ENCODE measurements around the gene PIK3C2G.
"Not testable (repeated sequence)": the region's sequence is repeated elsewhere in the genome, so short reads cannot be mapped to it uniquely, and the experiment has no call there.

The PIK3C2G gene

DNA sequence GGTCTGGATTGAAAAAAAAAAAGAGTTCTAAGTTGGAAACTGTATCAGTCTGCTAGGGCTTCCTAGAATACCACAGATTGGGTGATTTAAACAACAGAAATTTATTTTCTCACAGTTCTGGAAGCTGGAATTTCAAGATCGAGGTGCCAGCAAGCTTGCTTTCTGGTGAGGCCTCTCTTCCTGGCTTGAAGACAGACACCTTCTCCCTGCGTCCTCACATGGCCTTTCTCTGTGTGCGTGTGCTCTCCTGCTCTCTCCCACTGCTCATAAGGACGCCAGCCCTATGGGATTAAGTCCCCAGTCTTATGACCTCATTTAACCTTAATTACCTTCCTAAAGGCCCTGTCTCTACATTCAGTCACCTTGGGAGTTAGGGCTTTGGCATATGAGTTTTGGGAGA is 215.5 kb downstream of the PIK3C2G start:
- no peak for DNase-seq

DNA sequence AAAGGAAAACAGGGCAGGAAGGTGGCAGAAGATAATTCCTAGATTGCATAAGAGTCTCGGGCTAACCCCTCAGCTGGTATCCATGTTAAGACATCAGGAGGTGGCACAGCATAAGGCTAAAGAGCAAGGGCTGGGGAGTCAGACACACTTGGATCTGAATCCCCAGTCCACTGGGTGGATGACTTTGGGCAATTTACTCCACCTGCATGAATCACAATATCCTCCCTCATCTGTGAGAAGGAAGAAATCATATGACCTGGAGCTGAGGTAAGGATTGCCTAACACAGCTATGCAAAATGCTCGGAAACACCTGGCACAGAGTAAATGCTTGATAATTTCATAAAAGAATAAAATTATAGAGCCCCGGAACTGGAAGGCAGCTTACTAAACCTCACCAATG is 217.9 kb downstream of the PIK3C2G start:
- no peak for DNase-seq

DNA sequence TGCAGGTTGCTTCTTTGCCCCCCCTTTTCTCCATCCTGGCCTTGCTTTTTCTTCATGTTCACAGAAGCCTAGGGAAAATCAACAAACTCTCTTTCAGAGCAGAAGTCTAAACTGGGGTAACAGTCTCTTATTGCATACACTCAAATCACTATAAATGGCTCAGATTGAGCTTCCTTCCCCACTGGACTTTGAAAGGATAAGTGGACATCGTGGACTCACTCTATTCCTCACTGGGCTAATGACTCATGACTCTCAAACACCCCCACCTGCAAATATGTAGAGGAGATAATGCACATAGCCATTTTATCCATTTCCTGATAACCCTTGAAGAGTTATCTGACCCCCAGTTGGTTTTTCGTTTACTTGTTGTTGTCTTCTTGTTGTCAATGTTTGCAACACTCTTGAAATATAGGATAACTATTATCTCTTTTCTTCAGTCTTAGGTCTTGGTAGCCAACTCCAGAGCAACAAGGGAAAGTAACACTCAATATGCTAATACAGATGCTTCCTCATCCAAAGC is 221.3 kb downstream of the PIK3C2G start:
- DNase-seq = no peak

DNA sequence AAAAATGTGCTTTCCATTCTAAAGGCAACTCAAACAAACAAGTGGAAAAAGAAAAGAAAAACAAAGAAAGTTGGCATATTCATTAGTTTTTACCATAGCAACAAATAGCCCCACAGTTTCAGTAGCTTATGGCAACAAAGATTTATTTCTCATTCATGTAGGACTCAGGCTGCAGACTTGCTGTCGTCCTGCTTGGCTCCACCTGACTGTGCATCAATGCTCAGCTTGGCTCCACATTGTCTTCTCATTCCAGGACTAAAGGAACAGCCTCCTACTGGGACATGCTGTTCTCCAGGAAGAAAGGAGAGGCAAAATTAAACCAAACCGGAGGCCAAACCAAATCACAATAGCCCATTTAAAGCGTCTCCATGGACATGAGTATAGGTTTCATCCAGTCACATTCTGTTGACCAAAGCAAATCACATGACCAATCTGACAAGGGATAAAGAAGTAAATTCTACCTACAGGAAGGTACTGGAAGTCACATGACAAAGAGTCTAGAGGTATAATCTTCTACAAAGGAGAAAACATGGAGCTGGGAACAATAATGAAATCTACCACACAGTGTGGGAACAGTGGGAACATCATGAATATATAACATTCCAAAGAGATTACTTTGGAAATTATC is 222.5 kb downstream of the PIK3C2G start:
- no peak for DNase-seq

DNA sequence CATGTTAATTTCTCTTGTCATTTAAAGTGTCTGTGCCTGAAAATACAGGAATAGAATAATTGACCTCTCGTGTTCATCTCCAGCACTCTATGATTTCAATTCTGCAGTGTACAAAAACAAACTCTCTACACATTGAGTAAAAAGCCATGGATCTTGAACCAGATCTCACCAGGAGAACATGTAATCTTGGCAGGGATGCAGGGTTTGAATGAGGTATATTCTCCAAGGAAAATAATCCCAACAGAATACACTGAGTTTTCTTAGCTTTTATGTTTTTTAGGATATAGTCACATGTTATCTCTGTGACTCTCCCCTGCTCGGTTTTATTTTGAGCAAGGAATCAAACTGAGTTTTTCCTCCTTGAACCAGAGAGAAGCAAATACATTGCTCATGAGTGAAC is 224.7 kb downstream of the PIK3C2G start:
- DNase-seq = no peak

DNA sequence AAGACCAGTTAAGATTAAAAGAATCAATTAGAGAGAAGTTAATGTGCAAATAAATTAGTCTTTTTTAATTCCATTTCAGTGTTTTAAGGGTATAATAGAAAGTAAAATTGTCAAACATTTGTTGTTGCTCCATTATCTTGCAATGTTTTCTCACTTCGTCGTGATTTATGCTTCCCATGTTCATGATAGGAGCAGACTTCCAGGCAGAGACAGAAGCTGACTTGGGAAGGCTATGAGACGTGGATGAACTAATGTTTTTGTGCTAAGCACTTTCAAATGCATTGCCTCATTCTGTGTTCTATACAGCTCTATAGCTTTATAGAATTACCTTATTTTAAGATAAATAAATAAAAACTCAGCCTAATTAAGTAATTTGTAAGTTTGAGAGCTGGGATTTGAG is 226.2 kb downstream of the PIK3C2G start:
- DNase-seq = no peak

DNA sequence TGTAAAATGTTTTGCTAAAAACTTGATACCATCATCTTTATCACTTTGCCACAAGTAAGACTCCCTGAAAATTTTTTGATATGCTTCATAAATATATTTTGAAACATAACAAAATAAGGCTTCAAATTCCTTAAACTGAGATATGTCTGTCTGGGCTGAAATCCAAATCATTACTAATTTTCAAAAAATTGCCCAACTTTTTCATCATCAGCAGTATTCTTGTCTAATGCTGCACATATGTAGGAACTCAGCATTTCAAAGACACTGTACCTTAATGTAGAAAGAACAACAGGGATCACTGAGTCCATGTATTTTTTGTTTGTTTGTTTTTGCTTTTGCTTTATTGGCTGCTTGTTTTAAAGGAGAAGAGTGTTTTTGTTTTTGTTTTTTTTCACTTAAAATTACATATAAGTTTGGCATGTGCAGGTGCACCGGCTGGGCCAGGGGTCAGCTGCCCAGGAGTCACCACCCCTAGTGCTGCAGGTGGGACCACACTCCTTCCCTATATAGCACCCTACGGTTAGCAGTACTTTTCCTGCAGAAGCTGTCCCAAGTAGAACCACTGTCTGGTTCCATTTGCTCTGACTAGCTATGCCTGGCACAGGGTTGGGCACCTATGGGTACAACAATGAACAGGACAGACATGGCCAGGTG is 231.2 kb downstream of the PIK3C2G start:
- DNase-seq = no peak

DNA sequence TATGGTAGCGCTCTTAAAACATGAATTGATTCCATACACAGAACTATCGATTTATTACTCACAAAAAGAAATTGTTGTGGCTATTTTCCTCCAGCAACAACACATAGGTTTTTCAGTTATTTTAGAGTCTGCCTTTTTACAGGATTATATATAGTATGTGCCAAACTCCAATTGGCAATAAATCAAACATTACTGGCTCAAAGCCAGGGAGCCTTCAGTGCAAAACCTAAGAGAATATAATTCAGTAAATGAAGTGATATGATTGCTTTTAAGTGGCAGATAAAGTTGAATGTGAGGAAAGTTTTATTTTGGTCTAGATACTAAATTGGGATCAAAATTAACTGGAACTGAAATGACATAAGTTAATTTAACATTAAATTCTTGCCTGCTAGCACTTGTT is 234.8 kb downstream of the PIK3C2G start:
- DNase-seq = no peak

DNA sequence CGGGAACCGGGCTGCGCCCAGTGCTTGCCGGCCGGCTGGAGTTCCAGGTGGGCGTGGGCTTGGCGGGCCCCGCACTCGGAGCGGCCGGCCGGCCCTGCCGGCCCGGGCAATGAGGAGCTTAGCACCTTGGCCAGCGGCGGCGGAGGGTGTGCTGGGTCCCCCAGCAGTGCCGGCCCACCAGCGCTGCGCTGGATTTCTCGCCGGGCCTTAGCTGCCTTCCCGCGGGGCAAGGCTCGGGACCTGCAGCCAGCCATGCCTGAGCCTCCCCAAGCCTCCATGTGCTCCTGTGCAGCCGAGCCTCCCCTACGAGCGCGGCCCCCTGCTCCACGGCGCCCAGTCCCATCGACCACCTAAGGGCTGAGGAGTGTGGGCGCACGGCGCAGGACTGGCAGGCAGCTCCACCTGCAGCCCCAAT is 238.8 kb downstream of the PIK3C2G start:
- DNase-seq = not testable (repeated sequence)

DNA sequence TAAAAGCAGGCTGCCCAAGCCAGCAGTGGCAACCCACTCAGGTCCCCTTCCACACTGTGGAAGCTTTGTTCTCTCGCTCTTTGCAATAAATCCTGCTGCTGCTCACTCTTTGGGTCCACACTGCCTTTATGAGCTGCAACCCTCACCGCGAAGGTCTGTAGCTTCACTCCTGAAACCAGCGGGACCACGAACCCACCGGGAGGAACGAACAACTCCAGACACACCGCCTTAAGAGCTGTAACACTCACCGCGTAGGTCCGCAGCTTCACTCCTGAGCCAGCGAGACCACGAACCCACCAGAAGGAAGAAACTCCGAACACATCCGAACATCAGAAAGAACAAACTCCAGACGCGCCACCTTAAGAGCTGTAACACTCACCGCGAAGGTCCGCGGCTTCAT is 239.4 kb downstream of the PIK3C2G start:
- not testable (repeated sequence) for DNase-seq

DNA sequence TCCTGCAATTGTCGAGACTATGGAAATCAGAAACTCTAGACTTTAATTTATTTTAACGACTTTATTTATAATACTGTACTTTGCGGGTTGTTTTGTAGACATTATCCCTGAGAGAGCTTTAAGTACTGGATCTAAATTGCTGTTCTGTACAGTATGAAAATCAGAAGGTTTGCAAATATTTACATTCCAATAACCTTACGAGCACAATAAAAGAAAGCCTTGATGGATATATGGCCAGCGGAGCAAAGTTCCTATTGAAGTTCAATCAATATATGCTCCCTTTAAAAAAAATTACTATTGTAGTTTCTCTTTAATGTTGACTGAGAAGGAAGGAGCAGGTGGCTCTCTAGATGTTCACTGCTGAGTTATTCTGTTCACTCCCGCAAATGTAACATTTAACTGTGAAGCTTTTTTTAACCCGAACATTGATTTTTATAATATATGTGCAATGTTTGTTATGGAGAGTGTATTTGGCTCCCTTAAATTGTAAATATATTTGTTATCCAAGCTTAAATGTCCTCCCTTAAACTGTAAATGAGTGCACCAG is 241.2 kb downstream of the PIK3C2G start:
- no peak for DNase-seq

DNA sequence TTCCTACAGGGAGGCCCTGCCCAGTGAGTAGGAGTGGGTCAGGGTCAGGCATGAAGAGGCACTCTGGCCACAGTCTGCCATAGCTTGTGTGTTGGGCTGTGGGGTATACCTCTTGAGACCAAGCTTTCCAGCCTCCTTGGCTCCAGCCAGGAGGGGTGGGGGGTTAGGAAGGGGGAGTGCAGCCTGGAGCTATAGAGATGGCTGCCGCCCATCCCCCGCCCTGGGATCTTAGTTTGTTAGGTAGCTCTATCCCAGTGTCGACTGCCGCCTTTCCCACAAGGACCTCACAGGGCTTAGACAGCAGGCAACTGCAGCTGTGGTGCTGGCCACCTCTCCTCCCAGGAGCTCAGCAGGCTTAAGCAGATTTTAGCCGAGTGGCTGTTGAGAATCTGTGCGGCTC is 260.1 kb downstream of the PIK3C2G start:
- no peak for DNase-seq

DNA sequence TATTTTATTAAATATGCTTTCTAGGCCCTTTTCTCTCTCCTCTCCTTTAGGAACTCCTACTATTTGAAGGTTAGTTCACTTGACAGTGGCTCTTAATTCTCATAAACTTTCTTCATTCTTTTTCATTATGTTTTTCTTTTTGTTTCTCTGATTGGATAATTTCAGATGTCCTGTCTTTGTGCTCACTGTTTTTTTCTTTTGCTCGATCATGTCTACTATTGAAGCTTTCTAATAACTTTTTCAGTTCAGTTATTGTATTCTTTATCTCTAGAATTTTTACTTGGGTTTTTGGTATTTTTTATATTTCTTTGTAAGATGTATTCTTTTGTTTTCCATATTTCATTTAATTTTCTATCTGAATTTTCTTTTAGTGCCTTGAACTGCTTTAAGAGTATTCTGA is 261.5 kb downstream of the PIK3C2G start:
- no peak for DNase-seq

DNA sequence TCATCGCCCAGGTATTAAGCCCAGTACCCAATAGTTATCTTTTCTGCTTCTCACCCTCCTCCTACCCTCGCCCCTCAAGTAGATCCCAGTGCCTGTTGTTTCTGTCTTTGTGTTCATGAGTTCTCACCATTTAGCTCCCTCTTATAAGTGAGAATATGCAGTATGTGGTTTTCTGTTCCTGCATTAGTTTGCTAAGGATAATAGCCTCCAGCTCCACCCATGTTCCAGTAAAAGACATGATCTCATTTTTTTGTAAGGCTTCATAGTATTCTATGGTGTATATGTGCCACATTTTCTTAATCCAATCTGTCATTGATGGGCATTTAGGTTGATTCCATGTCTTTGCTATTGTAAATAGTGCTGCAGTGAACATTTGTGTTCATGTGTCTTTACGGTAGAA is 281.2 kb downstream of the PIK3C2G start:
- not testable (repeated sequence) for DNase-seq

DNA sequence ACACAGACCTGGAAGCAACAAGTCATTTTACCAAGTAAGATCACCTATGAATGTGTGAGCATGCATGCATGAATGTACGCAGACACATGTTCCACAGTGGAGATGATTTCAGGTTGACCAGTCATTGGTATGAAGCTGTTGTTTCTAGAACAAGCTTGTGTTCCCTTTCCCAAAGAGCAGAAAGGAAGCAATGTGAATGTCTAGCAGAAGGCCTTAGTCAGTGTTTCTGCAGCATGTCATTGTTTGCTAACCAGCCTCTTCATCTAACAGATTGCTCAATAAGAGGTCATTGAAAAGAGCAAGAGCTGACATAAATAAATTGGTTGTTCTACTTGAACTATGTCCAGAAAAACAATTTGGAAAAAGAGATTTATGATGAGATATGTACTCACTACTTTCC is 285.1 kb downstream of the PIK3C2G start:
- no peak for DNase-seq

DNA sequence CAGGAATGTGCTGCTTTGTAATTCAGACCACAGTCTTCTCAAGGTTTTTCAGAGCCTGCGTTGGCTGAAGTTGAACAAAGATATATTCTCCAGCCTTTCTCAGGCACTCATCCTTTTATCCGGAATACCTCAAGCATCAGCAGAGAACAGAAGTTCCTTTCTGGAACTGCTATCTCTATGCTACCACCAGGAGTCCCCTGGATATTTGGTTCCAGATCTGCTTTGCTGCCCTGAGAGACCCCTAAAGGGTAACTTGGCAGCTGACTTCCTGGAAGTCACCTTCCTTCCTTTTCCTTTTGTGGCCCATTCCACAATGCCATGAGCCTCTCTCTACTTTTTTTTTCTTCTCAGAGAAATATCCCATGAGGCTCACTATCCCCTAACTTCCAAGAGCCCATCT is 288.3 kb downstream of the PIK3C2G start:
- no peak for DNase-seq

DNA sequence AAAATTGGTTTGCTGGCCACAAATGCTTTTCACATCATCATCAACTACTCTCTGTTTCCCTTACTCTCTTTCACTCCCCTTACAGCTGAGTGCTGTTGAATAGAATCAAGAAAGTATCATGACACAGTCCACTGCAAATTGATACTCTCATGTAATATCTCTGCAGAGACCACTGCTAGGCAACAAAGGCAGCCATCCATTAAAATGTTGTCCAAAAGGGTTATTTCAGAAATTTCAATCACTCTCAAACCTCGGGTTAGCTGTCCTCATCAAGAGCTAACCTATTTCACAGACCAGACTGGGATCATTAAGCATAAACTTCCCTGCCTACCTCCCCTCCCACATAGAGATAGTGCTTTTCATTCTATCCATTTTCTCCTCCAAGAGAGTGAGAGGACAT is 289.8 kb downstream of the PIK3C2G start:
- DNase-seq = no peak

DNA sequence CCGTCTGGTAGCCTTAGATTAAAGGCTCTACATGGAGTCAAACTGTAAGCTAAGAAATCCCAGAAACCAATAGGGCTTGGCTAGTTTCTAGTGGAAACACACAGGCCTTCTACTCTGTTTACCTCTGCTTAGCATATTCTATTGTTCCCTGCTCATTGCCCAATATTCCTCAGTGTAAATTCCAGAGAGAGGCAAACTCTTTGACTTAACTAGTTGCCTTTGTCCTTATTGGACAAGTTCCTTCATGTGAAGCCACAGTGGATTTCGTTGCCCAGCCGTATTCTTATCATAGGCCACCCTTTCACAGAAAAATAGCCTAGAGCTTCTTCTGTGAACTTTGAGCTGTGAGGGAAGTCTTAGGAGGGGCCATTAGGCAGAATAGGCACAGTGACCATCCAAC is 290.4 kb downstream of the PIK3C2G start:
- DNase-seq = no peak

DNA sequence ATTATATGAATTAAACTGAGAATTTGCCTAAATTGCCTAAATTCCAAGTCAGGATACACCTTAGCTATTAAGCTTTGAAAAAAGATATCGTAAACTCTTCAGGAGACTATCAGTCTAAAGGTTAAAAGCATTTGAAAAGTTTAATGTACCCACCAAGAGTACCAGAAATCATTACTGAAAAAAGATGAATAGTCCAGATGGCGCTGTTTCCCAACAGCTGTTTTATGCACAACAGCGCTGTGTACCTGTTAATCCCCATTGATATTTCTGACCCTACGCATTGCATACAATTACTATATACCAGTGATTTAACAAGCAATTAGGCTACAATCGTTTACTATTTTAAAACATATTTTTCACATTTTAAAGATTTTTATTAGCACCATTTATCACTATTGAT is 291.5 kb downstream of the PIK3C2G start:
- DNase-seq = no peak

DNA sequence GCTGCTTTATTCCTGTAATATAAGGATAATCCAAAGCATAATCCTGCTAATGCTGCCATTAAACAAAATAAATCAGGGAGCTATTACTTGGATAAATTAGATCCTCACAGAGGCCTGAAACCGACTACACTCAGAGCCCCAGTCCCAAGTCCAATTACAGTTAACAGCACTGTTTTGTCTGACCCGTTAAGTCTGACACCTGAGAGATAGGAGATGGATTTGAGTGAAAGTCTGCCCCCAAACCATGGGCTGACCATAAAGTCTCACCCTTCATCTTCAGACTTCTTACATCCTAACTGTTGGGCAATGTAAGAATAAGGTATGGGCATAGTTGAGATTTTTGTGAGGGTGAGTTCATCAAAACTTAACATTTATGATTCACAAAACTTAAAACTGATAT is 294.8 kb downstream of the PIK3C2G start:
- no peak for DNase-seq

DNA sequence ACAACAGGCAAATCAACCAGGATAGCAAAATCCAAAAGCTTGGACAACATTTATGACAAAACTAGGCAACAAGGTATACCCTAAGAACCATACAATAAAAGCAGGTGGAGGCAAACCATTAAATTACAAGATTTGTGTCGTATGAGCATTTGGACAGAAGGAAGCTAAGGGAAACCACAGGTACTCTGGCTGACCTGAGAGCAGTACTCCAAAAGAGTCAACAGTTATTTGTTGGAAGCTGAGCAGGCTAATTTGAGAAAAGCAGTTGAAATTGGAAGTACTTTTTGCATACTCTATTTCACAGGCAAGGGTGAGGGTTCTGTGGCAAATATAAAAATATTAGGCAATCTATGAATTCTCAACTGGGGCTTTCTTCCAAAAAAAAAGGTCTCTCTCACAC is 297.9 kb downstream of the PIK3C2G start:
- no peak for DNase-seq

DNA sequence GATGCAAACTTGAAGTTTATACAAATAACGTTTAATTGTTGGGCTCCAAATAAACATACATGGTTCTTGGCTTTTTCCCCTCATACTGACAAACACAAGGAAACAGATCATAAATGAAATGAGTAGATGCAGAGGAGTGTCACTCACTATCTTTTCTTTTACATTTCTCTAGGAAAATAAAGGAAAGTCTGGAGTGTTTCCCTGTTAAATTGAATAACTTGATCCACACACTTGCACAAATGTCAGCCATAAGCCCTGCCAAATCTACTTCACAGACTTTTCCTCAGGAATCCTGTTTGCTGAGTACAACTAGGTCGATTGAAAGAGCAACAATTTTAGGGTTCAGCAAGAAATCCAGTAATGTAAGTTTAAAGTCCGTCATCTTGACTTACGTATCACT is 301.2 kb downstream of the PIK3C2G start:
- DNase-seq = no peak

DNA sequence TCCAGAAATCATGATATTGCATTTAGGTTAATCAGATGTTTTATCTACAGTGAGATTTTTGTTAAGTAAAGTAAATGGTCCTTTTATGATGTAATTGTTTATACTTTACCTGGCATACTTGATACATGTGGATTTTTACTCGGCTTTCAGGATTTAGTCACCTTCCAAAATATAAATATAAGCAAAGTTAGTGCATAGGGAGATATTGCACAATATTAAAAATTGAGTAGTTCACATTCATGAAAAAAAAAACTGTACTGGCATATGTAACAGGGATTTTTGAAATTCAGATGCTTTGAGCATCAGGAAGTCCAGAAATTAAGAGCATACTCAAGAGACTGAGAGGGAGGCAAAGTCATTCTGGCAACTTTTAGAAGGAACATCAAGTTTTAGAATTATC is 303.0 kb downstream of the PIK3C2G start:
- DNase-seq = no peak

DNA sequence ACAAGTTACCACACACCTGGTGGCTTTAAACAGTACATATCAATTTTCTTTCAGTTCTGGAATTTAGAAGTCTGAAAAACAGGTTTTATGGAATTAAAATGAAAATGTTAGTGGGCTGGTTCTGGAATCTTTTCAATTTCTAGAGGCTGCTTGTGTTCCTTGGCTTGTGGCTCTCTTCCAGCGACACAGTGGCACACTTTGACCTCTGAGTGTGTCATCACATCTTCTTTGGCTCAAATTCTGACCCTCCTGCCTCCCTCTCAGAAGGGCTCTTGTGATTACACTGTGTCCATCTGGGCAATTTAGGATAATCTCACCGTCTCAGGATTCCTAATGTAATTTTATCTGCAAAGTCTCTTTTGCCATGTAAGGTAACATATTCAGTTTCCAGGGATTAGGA is 306.5 kb downstream of the PIK3C2G start:
- no peak for DNase-seq

DNA sequence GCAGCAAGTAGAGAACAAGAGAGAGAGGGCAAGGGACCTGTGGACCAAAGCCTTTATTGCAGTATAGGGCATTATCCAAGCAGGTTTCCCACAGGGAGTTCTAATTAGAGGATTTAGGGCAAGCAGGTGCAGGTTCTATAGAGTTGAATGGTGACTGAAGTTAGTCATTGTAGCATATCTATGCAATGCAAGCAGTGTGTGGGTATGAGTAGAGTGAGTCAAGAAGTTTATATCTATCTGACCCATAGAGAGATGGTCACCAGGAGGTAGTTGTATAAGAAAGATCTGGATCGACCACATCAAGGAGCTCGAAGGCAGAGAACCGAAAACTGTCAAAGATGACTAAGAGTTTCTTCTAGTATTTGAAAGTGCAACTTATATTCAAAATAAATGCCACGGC is 309.2 kb downstream of the PIK3C2G start:
- DNase-seq = no peak
